Esophagus muscularis mucosa (tissue), 4 donors: ENCODE results near the gene EPHB3.

Experiments
- EP300 ChIP-seq: sonication (generic); formaldehyde crosslinking; IDR thresholded peaks from one replicate; pipeline ENCODE4 v1.6.1; 2017; ENCODE audit warnings: antibody characterized with exemption
- POLR2A ChIP-seq: fragments of 450-650 bp; IDR thresholded peaks from one replicate; pipeline ENCODE4 v1.6.1; 2017; ENCODE audit warnings: antibody characterized with exemption, moderate library complexity, mild to moderate bottlenecking, low read depth
- POLR2AphosphoS5 ChIP-seq, 2 donors: sonication (generic); formaldehyde crosslinking; IDR thresholded peaks; one replicate each; pipeline ENCODE4 v1.6.1; 2017; ENCODE audit warnings: antibody characterized with exemption in 2 of 2
- TF ChIP-seq, protein P1 (sequence below), 3 experiments: fragments of 200-600 bp in 2 of 3; fragments of 450-650 bp in 1 of 3; sonication (generic) in 2 of 3; IDR thresholded peaks; one replicate each; pipeline ENCODE4 v1.5.1; 2017 to 2019; ENCODE audit warnings: antibody characterized with exemption in 3 of 3, mild to moderate bottlenecking in 2 of 3, moderate library complexity in 1 of 3

DNA sequence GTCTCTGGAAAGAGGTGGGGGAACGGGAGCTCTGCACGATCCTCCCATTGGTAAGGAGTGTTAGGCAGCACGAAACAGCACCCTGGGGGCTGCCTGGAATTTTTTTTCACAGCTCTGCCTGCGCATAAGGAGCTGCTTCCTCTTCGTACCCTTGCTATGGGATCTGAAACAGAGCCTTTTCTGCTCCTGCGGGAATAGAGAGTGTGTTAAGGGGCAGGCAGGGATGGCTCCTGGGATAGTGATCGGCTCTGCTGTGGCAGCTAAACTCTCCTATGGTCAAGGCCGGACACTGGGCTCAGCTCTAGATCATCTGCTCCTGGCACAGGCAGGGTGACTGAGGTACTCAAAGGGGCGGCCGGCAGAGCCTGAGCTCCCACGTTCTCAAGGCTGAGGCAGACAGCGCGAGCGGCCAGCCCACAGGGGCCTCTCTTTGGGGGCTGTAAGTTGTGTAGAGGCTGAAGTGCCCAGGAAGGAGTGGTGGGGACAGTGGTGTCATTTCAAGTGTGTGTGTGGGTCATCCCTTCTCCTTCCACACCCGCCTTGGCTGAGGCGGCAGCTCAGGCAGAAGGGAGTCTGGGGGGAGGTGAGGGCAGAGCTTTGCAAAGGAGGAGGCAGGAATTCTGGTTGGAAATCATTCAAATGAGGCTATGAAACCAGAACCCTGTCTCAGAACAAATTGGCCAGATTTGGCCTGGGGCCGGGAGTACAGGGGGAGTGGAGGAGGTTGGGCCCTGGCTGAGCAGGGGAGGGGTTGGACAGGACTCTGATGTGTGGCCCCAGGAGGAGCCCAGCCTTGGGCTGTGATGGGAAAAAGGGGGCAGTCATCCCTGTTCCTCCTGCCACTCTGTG, 31.0 kb downstream of the EPHB3 start:
- no peak for TF ChIP-seq EP300
- TF ChIP-seq, protein P1, sequence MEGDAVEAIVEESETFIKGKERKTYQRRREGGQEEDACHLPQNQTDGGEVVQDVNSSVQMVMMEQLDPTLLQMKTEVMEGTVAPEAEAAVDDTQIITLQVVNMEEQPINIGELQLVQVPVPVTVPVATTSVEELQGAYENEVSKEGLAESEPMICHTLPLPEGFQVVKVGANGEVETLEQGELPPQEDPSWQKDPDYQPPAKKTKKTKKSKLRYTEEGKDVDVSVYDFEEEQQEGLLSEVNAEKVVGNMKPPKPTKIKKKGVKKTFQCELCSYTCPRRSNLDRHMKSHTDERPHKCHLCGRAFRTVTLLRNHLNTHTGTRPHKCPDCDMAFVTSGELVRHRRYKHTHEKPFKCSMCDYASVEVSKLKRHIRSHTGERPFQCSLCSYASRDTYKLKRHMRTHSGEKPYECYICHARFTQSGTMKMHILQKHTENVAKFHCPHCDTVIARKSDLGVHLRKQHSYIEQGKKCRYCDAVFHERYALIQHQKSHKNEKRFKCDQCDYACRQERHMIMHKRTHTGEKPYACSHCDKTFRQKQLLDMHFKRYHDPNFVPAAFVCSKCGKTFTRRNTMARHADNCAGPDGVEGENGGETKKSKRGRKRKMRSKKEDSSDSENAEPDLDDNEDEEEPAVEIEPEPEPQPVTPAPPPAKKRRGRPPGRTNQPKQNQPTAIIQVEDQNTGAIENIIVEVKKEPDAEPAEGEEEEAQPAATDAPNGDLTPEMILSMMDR (IDR thresholded peaks at IDR 0.05): no peak
- TF ChIP-seq POLR2A: no peak
- no peak for TF ChIP-seq POLR2AphosphoS5 (IDR thresholded peaks at IDR 0.05)
